GM23338 (cell line): ENCODE measurements around the gene UNC93A.

Experiments
- CREB1 ChIP-seq: fragments of 250-450 bp; sonication (Bioruptor Pico); IDR thresholded peaks from 2 replicates; pipeline ENCODE4 v1.5.0; 2020; ENCODE audit warnings: low read depth, mild to moderate bottlenecking, moderate library complexity
- CTCF ChIP-seq, 2 experiments: fragments of 200-600 bp in 1 of 2; sonication (generic) in 1 of 2; conservative IDR thresholded peaks; 2 replicates each; pipeline versions ENCODE4 v1.5.1 to v1.6.1; 2016 to 2017; ENCODE audit warnings: antibody characterized with exemption in 2 of 2, low read depth in 2 of 2, mild to moderate bottlenecking in 2 of 2, moderate library complexity in 1 of 2
- ETS1 ChIP-seq: IDR thresholded peaks from 2 replicates; pipeline ENCODE4 v1.6.1; 2016; ENCODE audit warnings: antibody characterized with exemption
- EZH2 ChIP-seq: fragments of 200-600 bp; sonication (generic); IDR thresholded peaks from one replicate; pipeline ENCODE4 v1.8.0; 2017; ENCODE audit warnings: antibody characterized with exemption, mild to moderate bottlenecking, low read depth; ENCODE audit not compliant: unreplicated experiment
- EZH2phosphoT487 ChIP-seq: fragments of 200-600 bp; sonication (generic); IDR thresholded peaks from one replicate; pipeline ENCODE4 v1.8.1; 2018; ENCODE audit warnings: antibody characterized with exemption; ENCODE audit not compliant: unreplicated experiment
- JUNB ChIP-seq: IDR thresholded peaks from one replicate; pipeline ENCODE4 v1.6.1; 2016; ENCODE audit warnings: antibody characterized with exemption; ENCODE audit not compliant: unreplicated experiment
- NANOG ChIP-seq: IDR thresholded peaks from 2 replicates; pipeline ENCODE4 v1.6.1; 2016; ENCODE audit warnings: antibody characterized with exemption, borderline replicate concordance
- POLR2AphosphoS5 ChIP-seq: IDR thresholded peaks from 2 replicates; pipeline ENCODE4 v1.6.1; 2016; ENCODE audit warnings: antibody characterized with exemption, low read depth
- REST ChIP-seq: IDR thresholded peaks from one replicate; pipeline ENCODE4 v1.6.1; 2018; ENCODE audit warnings: antibody characterized with exemption; ENCODE audit not compliant: unreplicated experiment
- ZNF114 ChIP-seq: fragments of 250-450 bp; sonication (Bioruptor Pico); IDR thresholded peaks from 2 replicates; pipeline ENCODE4 v1.5.0; 2020; ENCODE audit warnings: mild to moderate bottlenecking, moderate library complexity
- ZNF331 ChIP-seq: fragments of 250-450 bp; sonication (Bioruptor Pico); IDR thresholded peaks from 2 replicates; pipeline ENCODE4 v1.5.0; 2020; ENCODE audit warnings: low read depth, mild to moderate bottlenecking, moderate library complexity

GRCh38 chr6:167298127-167298526, 7.0 kb downstream of the UNC93A start:
- TF ChIP-seq NANOG = no peak
- no peak for TF ChIP-seq CTCF (conservative IDR thresholded peaks at IDR 0.05; ENCODE audit: low read depth in 2 of 2)
- TF ChIP-seq EZH2 = no peak
- TF ChIP-seq POLR2AphosphoS5 = no peak
- TF ChIP-seq EZH2phosphoT487 = no peak
- TF ChIP-seq REST = no peak
- TF ChIP-seq ZNF331 (CRISPR knock-in tag) = no peak
- no peak for TF ChIP-seq ZNF114 (CRISPR knock-in tag)
- TF ChIP-seq CREB1 (CRISPR knock-in tag) = no peak
- TF ChIP-seq ETS1 = no peak
- no peak for TF ChIP-seq JUNB
